ENCODE data around the gene MYH7. TPM values are rescaled to one million over a fixed set of nuclear protein-coding genes. Genes with fewer than 3 reads are reported as not detected.

Gene MYH7
- polyA plus RNA-seq, 1 donor (not counting 4 experiments of a cell fraction or from before 2014, with no cell fraction given): not detected

DNA sequence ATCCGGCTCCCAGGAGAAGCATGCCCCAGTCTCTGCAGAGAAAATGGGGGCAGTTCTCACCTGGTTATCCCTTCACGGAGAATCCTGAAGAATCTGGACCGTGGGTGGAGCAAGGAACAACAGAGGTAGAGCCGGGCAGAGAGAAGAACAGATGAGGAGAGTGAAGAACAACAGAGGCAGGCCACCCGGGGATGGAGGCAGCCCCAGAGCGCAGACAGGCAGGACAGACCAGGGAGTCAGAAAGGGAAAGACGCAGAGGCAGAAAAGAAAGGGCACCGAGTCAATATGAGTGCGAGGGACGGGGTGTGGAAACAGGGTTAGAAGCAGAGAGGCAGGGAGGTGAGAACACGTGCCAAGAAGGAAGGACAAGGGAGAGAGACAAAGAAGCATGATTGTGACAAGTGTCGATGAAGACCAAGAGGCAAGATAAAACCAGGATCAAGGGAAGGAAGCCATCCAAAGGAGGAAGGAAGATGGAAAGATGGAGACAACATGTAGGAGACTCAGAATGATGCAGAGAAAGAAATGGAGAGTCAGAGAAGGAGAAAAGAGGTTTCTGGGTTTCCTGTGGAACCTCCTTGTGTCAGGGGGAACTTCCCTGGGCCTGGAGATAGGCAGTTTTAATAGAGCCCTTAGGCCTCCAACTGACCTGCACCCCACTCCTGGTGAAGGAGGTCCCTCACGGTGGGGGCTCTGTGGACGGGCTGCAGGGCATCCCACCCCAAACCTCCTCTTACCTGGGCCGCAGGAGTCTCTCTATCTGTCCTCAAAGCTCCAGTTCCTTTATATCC, 27.7 kb downstream of the MYH7 start, which contains the start of gene MYH6:
Gene MYH6, minus strand, starts transcription at position 758 of the 791 bp plus-strand sequence. CDS start 1,050 bp downstream, outside the sequence.
- no peak within 1 kb of the TSS for H2AFZ ChIP-seq (ENCODE audit: control insufficient read depth, low read length)
- DNase-seq (ENCODE audit: low read depth, low spot score): no peak
- H3K4me3 ChIP-seq (ENCODE audit: control insufficient read depth in 2 of 3, extremely low read depth in 1 of 3, insufficient read depth in 2 of 3, low read depth in 1 of 3, low read length in 3 of 3): no peak within 1 kb of the TSS
- H3K27me3 ChIP-seq (ENCODE audit: control insufficient read depth, extremely low read depth, insufficient read depth, low read length): peaks cover 12% of the 10 kb centered on the region
- H4K20me1 ChIP-seq (ENCODE audit: control insufficient read depth, extremely low read depth, insufficient read depth, low read length): no peaks in the 10 kb centered on the region
- H3K79me2 ChIP-seq (ENCODE audit: control insufficient read depth, insufficient read depth, low read length): no peaks in the 10 kb centered on the region
- no peak within 1 kb of the TSS for H3K9ac ChIP-seq (ENCODE audit: control insufficient read depth, extremely low read depth, insufficient read depth, low read length)
- no peaks in the 10 kb centered on the region for H3K4me1 ChIP-seq (ENCODE audit: control insufficient read depth, extremely low read depth, insufficient read depth, low read length)
- TF ChIP-seq CTCF (optimal IDR thresholded peaks at IDR 0.05 in 1 of 3, IDR thresholded peaks at IDR 0.05 in 1 of 3, conservative IDR thresholded peaks at IDR 0.05 in 1 of 3; ENCODE audit: extremely low read depth in 1 of 3, insufficient read depth in 2 of 3, low read length in 3 of 3) (no peak), EZH2 (IDR thresholded peaks at IDR 0.05; ENCODE audit: low read length) (no peak)
- no peaks in the 10 kb centered on the region for H3K9me3 ChIP-seq (ENCODE audit: control insufficient read depth, low read depth, low read length)
- dilution Hi-C loops (cut with MboI; ENCODE audit: extremely low pct_ligation_motif_present, low sequenced_read_pairs): no loop called here
- no peaks in the 10 kb centered on the region for H3K36me3 ChIP-seq (ENCODE audit: control insufficient read depth in 2 of 2, extremely low read depth in 1 of 2, insufficient read depth in 2 of 2, low read length in 2 of 2)
- no peak within 1 kb of the TSS for H3K4me2 ChIP-seq (ENCODE audit: control insufficient read depth, extremely low read depth, insufficient read depth, low read depth, low read length)
- H3K27ac ChIP-seq (ENCODE audit: control insufficient read depth, insufficient read depth, low read length): no peak within 1 kb of the TSS
- no peaks in the 10 kb centered on the region for H3K9me1 ChIP-seq (ENCODE audit: control insufficient read depth, extremely low read depth, insufficient read depth, low read length)
- no peak for FAIRE-seq

DNA sequence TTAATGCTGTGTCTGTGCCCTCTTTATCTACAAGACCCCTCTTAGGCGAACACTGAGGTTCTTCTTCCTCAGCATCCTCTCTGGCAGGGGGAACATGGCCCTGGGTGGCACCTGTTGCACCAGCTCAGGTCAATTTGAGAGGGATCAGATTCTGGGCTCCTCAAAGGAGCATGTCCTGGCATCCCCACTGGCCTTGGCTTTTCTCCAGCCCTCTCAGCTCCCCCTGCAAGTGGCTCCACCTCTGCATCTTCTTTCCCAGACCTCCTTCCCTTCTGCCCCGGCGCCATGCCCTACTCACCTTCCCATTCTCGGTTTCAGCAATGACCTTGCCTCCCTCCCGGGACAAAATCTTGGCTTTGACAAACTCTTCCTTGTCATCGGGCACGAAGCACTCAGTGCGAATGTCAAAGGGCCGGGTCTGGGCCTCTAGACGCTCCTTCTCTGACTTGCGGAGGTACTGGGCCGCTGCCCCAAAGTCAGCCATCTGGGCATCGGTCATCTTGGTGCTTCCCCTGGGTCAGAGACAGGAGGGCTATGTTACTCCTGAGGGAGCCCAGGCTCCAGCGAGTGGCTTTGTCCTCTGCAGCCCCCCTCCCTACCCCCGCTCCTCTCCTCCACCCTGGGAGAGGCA, 28.6 kb downstream of the MYH7 start:
- Histone ChIP-seq H3K4me3 (ENCODE audit: control insufficient read depth in 2 of 3, extremely low read depth in 1 of 3, insufficient read depth in 2 of 3, low read depth in 1 of 3, low read length in 3 of 3) (no peak overlapping the region), H4K20me1 (ENCODE audit: control insufficient read depth, extremely low read depth, insufficient read depth, low read length) (no peaks in the 10 kb centered on the region), H3K9me1 (ENCODE audit: control insufficient read depth, extremely low read depth, insufficient read depth, low read length) (no peaks in the 10 kb centered on the region), H3K4me1 (ENCODE audit: control insufficient read depth, extremely low read depth, insufficient read depth, low read length) (no peaks in the 10 kb centered on the region), H3K9me3 (ENCODE audit: control insufficient read depth, low read depth, low read length) (no peaks in the 10 kb centered on the region), H3K79me2 (ENCODE audit: control insufficient read depth, insufficient read depth, low read length) (no peaks in the 10 kb centered on the region), H3K27ac (ENCODE audit: control insufficient read depth, insufficient read depth, low read length) (no peak overlapping the region), H3K9ac (ENCODE audit: control insufficient read depth, extremely low read depth, insufficient read depth, low read length) (no peak overlapping the region), H2AFZ (ENCODE audit: control insufficient read depth, low read length) (no peak overlapping the region), H3K27me3 (ENCODE audit: control insufficient read depth, extremely low read depth, insufficient read depth, low read length) (peaks cover 12% of the 10 kb centered on the region), H3K36me3 (ENCODE audit: control insufficient read depth in 2 of 2, extremely low read depth in 1 of 2, insufficient read depth in 2 of 2, low read length in 2 of 2) (no peaks in the 10 kb centered on the region), H3K4me2 (ENCODE audit: control insufficient read depth, extremely low read depth, insufficient read depth, low read depth, low read length) (no peak overlapping the region)
- TF ChIP-seq CTCF (optimal IDR thresholded peaks at IDR 0.05 in 1 of 3, IDR thresholded peaks at IDR 0.05 in 1 of 3, conservative IDR thresholded peaks at IDR 0.05 in 1 of 3; ENCODE audit: extremely low read depth in 1 of 3, insufficient read depth in 2 of 3, low read length in 3 of 3): no peak
- TF ChIP-seq EZH2 (IDR thresholded peaks at IDR 0.05; ENCODE audit: low read length): no peak
- FAIRE-seq: no peak
- DNase-seq (ENCODE audit: low read depth, low spot score): no peak
- dilution Hi-C loops (cut with MboI; ENCODE audit: extremely low pct_ligation_motif_present, low sequenced_read_pairs): no loop called here
